DND-41 (cell line): ENCODE results near the gene TET3.

Experiments
- ATAC-seq: fragments of 200-7000 bp; cut with Tn5 transposase; 3 replicates; pipeline ENCODE4 v1.9.1; 2021; ENCODE audit warnings: low read depth; ENCODE audit not compliant: insufficient read depth
- DNase-seq: peaks from one replicate; pipeline ENCODE4 v3.0.0-alpha.2; 2020
- H2AFZ ChIP-seq: 2 replicates; pipeline ENCODE4 v1.6.0; 2012; ENCODE audit warnings: low read depth, low read length
- H3K27ac ChIP-seq: 2 replicates; pipeline ENCODE4 v1.5.1; 2012; ENCODE audit warnings: low read length, inconsistent platforms
- H3K27me3 ChIP-seq: fragments of 200-600 bp; sonication (generic); 2 replicates; pipeline ENCODE4 v1.6.0; 2012; ENCODE audit warnings: low read length, mild to moderate bottlenecking, inconsistent platforms; ENCODE audit not compliant: insufficient read depth, poor library complexity
- H3K36me3 ChIP-seq: 2 replicates; pipeline ENCODE4 v1.5.1; 2012; ENCODE audit warnings: low read length, inconsistent platforms; ENCODE audit not compliant: insufficient read depth
- H3K4me1 ChIP-seq: 2 replicates; pipeline ENCODE4 v1.5.1; 2012; ENCODE audit warnings: mild to moderate bottlenecking, low read length; ENCODE audit not compliant: insufficient read depth
- H3K4me2 ChIP-seq: 2 replicates; pipeline ENCODE4 v1.6.0; 2012; ENCODE audit warnings: mild to moderate bottlenecking, moderate library complexity, low read length, inconsistent platforms; ENCODE audit not compliant: insufficient read depth
- H3K4me3 ChIP-seq, 2 experiments: fragments of 200-600 bp in 1 of 2; shearing (Covaris generic) in 1 of 2; 2 replicates each; pipeline ENCODE4 v1.5.1; 2012 to 2016; ENCODE audit warnings: inconsistent platforms in 2 of 2, low read length in 2 of 2, mild to moderate bottlenecking in 2 of 2, low read depth in 1 of 2, moderate library complexity in 1 of 2
- H3K79me2 ChIP-seq: 2 replicates; pipeline ENCODE4 v1.6.0; 2012; ENCODE audit warnings: low read length, inconsistent platforms; ENCODE audit not compliant: insufficient read depth
- H3K9ac ChIP-seq: 2 replicates; pipeline ENCODE4 v1.6.0; 2012; ENCODE audit warnings: low read depth, mild to moderate bottlenecking, inconsistent platforms, low read length, moderate library complexity
- H3K9me3 ChIP-seq: 2 replicates; pipeline ENCODE4 v1.5.1; 2012; ENCODE audit warnings: low read length, moderate library complexity, mild to moderate bottlenecking, inconsistent platforms; ENCODE audit not compliant: insufficient read depth, severe bottlenecking
- H4K20me1 ChIP-seq: 2 replicates; pipeline ENCODE4 v1.6.0; 2012; ENCODE audit warnings: low read length; ENCODE audit not compliant: insufficient read depth
- CTCF ChIP-seq: IDR thresholded peaks from 2 replicates; pipeline ENCODE4 v1.5.1; 2012; ENCODE audit warnings: borderline replicate concordance, low read length, moderate library complexity, mild to moderate bottlenecking; ENCODE audit not compliant: poor library complexity, severe bottlenecking; ENCODE audit errors: extremely low read depth
- EZH2 ChIP-seq: IDR thresholded peaks from 3 replicates; pipeline ENCODE4 v1.6.1; 2012; ENCODE audit warnings: borderline replicate concordance, low read depth, mild to moderate bottlenecking, moderate library complexity, low read length, inconsistent platforms; ENCODE audit not compliant: severe bottlenecking

TET3 gene

GRCh38 chr2:74001121-74001520, 16.4 kb downstream of the TET3 start:
- Histone ChIP-seq H3K9me3 (no peaks in the 10 kb centered on the region), H3K79me2 (peaks cover 91% of the 10 kb centered on the region), H3K4me1 (peaks cover 20% of the 10 kb centered on the region)

GRCh38 chr2:74001781-74002504, 17.2 kb downstream of the TET3 start:
- peaks cover 93% of the 10 kb centered on the region for H4K20me1 ChIP-seq
- no peaks in the 10 kb centered on the region for H3K9me3 ChIP-seq
- H2AFZ ChIP-seq = no peak overlapping the region
- H3K9ac ChIP-seq = peak overlapping the region; percentile 56; the same call in 1 of the 2 replicates
- H3K27me3 ChIP-seq = no peaks in the 10 kb centered on the region
- H3K79me2 ChIP-seq = peaks cover 91% of the 10 kb centered on the region
- peaks cover 20% of the 10 kb centered on the region for H3K4me1 ChIP-seq
- H3K4me3 ChIP-seq = peak overlapping the region in 1 of 2 experiments; percentile 68; a peak in 2 of 4 replicates
- TF ChIP-seq EZH2 (no peak), CTCF (no peak)
- DNase-seq = no peak
- H3K27ac ChIP-seq = no peak overlapping the region
- ATAC-seq = no peak; the same call in 2 of the 3 replicates
- peaks cover 50% of the 10 kb centered on the region for H3K36me3 ChIP-seq
- peak overlapping the region; percentile 98 for H3K4me2 ChIP-seq

More at GRCh38 chr2:74001121-74001520, 16.4 kb downstream of the TET3 start:
- Histone ChIP-seq H4K20me1 (peaks cover 92% of the 10 kb centered on the region), H3K4me2 (peak overlapping the region; percentile 98; the same call in 1 of the 2 replicates), H2AFZ (no peak overlapping the region), H3K36me3 (peaks cover 45% of the 10 kb centered on the region), H3K27ac (no peak overlapping the region), H3K27me3 (no peaks in the 10 kb centered on the region), H3K9ac (no peak overlapping the region), H3K4me3 (no peak overlapping the region)
- ATAC-seq (no peak), DNase-seq (no peak)
- TF ChIP-seq EZH2 = no peak
- no peak for TF ChIP-seq CTCF

- peaks cover 91% of the 10 kb centered on the region for H3K79me2 ChIP-seq
These were observed 18.1 kb downstream of the TET3 start for GRCh38 chr2:74002505-74003421.

More at GRCh38 chr2:74002505-74003421, 18.1 kb downstream of the TET3 start:
- Histone ChIP-seq H4K20me1 (peaks cover 92% of the 10 kb centered on the region), H3K27ac (peak overlapping the region; percentile 55; the same call in 1 of the 2 replicates), H3K27me3 (no peaks in the 10 kb centered on the region), H2AFZ (peak overlapping the region; percentile 19; the same call in 1 of the 2 replicates), H3K4me2 (peak overlapping the region; percentile 98), H3K9me3 (no peaks in the 10 kb centered on the region), H3K9ac (peak overlapping the region; percentile 56), H3K4me3 (peak overlapping the region; percentile 22 to 68; a peak in 3 of 4 replicates), H3K4me1 (peaks cover 20% of the 10 kb centered on the region), H3K36me3 (peaks cover 47% of the 10 kb centered on the region)
- DNase-seq (peak; percentile 82), ATAC-seq (peak; percentile 97)
- TF ChIP-seq EZH2 (no peak), CTCF (peak; percentile 36)
